Measurements from ENCODE around the gene RPRM.

DNA sequence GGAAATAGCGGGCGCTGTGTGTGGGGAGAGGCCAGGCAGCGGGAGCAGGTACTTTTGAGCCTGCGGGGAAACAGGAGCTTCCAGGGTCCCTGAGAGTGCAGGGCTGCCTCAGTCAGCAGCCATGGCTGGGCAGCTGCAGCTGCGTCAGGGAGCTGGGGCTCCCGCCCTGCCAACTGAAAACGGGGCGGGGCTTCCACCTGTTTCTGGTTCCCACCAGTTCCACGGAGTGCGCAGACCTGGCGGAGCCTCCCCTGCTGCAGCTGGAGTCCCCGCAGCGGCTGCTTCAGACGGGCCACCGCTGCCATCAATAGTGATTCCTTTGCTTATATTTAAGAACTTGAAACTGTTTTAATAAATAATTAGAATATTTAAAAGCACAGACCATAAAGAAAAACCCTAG, 30.6 kb upstream of the RPRM start:
- TF ChIP-seq, protein P1, sequence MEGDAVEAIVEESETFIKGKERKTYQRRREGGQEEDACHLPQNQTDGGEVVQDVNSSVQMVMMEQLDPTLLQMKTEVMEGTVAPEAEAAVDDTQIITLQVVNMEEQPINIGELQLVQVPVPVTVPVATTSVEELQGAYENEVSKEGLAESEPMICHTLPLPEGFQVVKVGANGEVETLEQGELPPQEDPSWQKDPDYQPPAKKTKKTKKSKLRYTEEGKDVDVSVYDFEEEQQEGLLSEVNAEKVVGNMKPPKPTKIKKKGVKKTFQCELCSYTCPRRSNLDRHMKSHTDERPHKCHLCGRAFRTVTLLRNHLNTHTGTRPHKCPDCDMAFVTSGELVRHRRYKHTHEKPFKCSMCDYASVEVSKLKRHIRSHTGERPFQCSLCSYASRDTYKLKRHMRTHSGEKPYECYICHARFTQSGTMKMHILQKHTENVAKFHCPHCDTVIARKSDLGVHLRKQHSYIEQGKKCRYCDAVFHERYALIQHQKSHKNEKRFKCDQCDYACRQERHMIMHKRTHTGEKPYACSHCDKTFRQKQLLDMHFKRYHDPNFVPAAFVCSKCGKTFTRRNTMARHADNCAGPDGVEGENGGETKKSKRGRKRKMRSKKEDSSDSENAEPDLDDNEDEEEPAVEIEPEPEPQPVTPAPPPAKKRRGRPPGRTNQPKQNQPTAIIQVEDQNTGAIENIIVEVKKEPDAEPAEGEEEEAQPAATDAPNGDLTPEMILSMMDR (IDR thresholded peaks at IDR 0.05): no peak
- TF ChIP-seq ZFX (IDR thresholded peaks at IDR 0.05; ENCODE audit: borderline replicate concordance): no peak

All from 22Rv1 (cell line).